RWPE1 (cell line): ENCODE measurements around the gene ERF.

ENCODE experiments used
- CTCF ChIA-PET: fragments of 350-600 bp; sonication (Branson Sonifier 250); formaldehyde crosslinking; extraction: SDS; loops from one replicate; lab custom pipeline; 2021; lab: Yijun Ruan, JAX
- POLR2A ChIA-PET: fragments of 400-600 bp; formaldehyde crosslinking; extraction: SDS; loops from one replicate; lab custom pipeline; 2020; ENCODE audit warnings: antibody characterized with exemption; ENCODE audit not compliant: low non-redundant PET; lab: Yijun Ruan, JAX
- DNase-seq: peaks from one replicate; pipeline ENCODE4 v3.0.0; 2012; ENCODE audit warnings: low spot score
- H3K27ac ChIP-seq: fragments of 450-650 bp; 2 replicates; pipeline ENCODE4 v1.5.1; 2017
- TF ChIP-seq, protein P1 (sequence below): fragments of 450-650 bp; conservative IDR thresholded peaks from 2 replicates; pipeline ENCODE4 v1.5.1; 2017; ENCODE audit warnings: low read depth, mild to moderate bottlenecking

ERF gene

GRCh38 chr19:42252365-42253244, 2.3 kb downstream of the ERF start:
- DNase-seq = no peak
- ChIA-PET POLR2A (no interaction called here), CTCF (interaction anchor here (1.7 to 1.8 kb wide), 2 partner anchors 26 to 28 kb away, joined by 5 to 9 read pairs; no protein-coding TSS in a partner anchor)
- TF ChIP-seq, protein P1, sequence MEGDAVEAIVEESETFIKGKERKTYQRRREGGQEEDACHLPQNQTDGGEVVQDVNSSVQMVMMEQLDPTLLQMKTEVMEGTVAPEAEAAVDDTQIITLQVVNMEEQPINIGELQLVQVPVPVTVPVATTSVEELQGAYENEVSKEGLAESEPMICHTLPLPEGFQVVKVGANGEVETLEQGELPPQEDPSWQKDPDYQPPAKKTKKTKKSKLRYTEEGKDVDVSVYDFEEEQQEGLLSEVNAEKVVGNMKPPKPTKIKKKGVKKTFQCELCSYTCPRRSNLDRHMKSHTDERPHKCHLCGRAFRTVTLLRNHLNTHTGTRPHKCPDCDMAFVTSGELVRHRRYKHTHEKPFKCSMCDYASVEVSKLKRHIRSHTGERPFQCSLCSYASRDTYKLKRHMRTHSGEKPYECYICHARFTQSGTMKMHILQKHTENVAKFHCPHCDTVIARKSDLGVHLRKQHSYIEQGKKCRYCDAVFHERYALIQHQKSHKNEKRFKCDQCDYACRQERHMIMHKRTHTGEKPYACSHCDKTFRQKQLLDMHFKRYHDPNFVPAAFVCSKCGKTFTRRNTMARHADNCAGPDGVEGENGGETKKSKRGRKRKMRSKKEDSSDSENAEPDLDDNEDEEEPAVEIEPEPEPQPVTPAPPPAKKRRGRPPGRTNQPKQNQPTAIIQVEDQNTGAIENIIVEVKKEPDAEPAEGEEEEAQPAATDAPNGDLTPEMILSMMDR = no peak
- H3K27ac ChIP-seq = peak overlapping the region; percentile 98

GRCh38 chr19:42251572-42252358, 3.2 kb downstream of the ERF start:
- peak overlapping the region; percentile 98 for H3K27ac ChIP-seq
- ChIA-PET POLR2A (interaction anchor here (0.6 to 0.9 kb wide), 2 partner anchors 27 to 32 kb away, joined by 3 to 4 read pairs; no protein-coding TSS in a partner anchor), CTCF (interaction anchor here (1.7 kb wide), 1 partner anchor 27 kb away, joined by 9 read pairs; no protein-coding TSS in a partner anchor)
- TF ChIP-seq, protein P1 = no peak
- no peak for DNase-seq

GRCh38 chr19:42250666-42251531, 4.0 kb downstream of the ERF start:
- H3K27ac ChIP-seq = peak overlapping the region; percentile 98
- TF ChIP-seq, protein P1 = no peak
- ChIA-PET CTCF (interaction anchor here (0.6 to 1.7 kb wide), 3 partner anchors 21 to 118 kb away, joined by 3 to 9 read pairs (median 7); partner anchors contain the start of gene POU2F2), POLR2A (interaction anchor here (0.9 kb wide), 1 partner anchor 28 kb away, joined by 4 read pairs; no protein-coding TSS in a partner anchor)
- no peak for DNase-seq

DNA sequence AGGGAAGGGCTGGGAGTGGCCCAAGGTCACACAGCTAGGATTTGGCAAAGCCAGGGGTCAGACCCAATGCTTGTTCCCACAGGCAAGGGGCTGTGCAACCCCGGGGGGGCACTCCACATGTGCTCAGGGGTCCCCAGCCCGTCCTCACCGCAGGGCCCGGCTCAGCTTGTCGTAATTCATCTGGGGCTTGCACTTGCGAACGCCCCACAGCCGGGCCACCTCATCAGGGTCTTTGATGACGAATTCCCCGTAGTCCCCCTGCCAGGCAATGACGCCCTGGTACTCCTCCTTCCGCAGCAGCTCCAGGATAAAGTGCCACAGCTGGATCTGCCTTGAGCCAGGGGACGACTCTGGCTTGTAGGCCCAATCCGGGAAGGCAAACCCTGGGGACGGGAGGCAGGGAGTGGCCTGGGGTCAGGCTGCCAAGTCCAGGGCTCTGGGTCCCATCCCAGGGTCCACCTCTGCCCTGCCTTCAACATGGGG, 4.7 kb downstream of the ERF start:
- ChIA-PET POLR2A (interaction anchor here (0.7 kb wide), 1 partner anchor 1274 kb away, joined by 3 read pairs; no protein-coding TSS in a partner anchor), CTCF (interaction anchor here (0.6 to 1.2 kb wide), 3 partner anchors 21 to 139 kb away, joined by 3 to 7 read pairs (median 3); partner anchors contain the start of gene POU2F2)
- TF ChIP-seq, protein P1 = no peak
- H3K27ac ChIP-seq = peak overlapping the region; percentile 98
- no peak for DNase-seq

- CTCF ChIA-PET = interaction anchor here (0.6 kb wide), 1 partner anchor 139 kb away, joined by 3 read pairs; no protein-coding TSS in a partner anchor
- POLR2A ChIA-PET = interaction anchor here (0.7 kb wide), 1 partner anchor 1275 kb away, joined by 3 read pairs; no protein-coding TSS in a partner anchor
- DNase-seq = no peak
- H3K27ac ChIP-seq = peak overlapping the region; percentile 98
- TF ChIP-seq, protein P1 = no peak
These were observed 5.2 kb downstream of the ERF start for GRCh38 chr19:42249769-42250168.
